Peyer's patch (tissue), 4 donors: Measurements from ENCODE around the gene NTPCR.

ENCODE experiments used
- CTCF ChIP-seq, 6 experiments: fragments of 450-650 bp in 4 of 6; fragments of 200-600 bp in 2 of 6; sonication (generic) in 1 of 6; IDR thresholded peaks; one replicate each; pipeline ENCODE4 v1.5.1; 2017 to 2019; ENCODE audit warnings: antibody characterized with exemption in 6 of 6, mild to moderate bottlenecking in 3 of 6, moderate library complexity in 1 of 6
- POLR2A ChIP-seq, 2 donors: fragments of 450-650 bp; IDR thresholded peaks; one replicate each; pipeline ENCODE4 v1.5.1; 2017; ENCODE audit warnings: antibody characterized with exemption in 2 of 2, mild to moderate bottlenecking in 2 of 2, moderate library complexity in 2 of 2

- TF ChIP-seq CTCF (IDR thresholded peaks at IDR 0.05) (no peak), POLR2A (IDR thresholded peaks at IDR 0.05) (no peak)
Observed at GRCh38 chr1:232978815-232979214, 28.4 kb downstream of the NTPCR start.
